HG02610 (cell line): ENCODE data around the gene POFUT1.
"Not testable (repeated sequence)": the region's sequence is repeated elsewhere in the genome, so short reads cannot be mapped to it uniquely, and the experiment has no call there.

Experiments
- ATAC-seq: cut with Tn5 transposase; IDR thresholded peaks from one replicate; pipeline ENCODE4 v1.9.1; 2021; ENCODE audit warnings: mild to moderate bottlenecking, moderate library complexity; ENCODE audit not compliant: unreplicated experiment

The POFUT1 gene

DNA sequence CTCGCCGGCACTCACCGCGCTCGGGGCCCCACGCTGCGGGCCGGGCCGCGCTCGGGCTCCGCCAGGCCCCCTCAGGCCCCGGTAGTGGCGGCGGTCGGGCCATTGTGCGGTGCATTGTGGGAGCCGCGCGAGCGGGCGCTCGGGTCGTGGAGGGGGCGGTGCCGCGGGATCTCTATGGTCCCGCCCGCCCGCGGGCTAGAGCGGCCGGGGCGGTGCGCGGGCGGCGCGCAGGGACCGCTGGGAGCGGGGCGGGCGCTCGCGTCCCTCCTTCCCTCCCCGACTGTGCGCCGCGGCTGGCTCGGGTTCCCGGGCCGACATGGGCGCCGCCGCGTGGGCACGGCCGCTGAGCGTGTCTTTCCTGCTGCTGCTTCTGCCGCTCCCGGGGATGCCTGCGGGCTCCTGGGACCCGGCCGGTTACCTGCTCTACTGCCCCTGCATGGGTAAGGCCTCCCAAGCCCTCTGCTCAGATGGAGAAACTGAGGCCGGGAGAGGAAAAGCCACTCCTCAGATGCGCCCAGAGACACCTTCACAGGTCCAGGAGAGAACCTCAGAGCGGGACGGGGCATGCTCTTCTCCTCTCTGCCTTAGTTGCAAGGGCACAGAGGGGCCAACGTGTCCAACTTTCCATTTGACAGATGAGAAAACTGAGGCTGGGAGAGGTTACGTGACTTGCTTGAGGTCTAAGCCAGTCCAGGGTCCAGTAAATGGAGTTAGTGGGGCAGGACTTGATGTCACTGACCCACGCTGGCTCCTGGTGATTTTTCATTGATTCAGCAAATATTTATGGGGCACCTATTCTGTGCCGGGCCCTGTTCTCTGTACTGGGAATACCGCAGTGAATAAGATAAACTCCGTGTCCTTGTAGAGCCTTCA is at the start of gene POFUT1, which contains the start of gene PLAGL2:
TSS of gene POFUT1 (plus strand) at position 255 of the 873 bp plus-strand sequence. CDS start at position 317, 62 bp downstream.
TSS of gene PLAGL2 (minus strand) at position 118 of the 873 bp plus-strand sequence. CDS start 5,565 bp downstream, outside the sequence.
- peak; percentile 90 for ATAC-seq

DNA sequence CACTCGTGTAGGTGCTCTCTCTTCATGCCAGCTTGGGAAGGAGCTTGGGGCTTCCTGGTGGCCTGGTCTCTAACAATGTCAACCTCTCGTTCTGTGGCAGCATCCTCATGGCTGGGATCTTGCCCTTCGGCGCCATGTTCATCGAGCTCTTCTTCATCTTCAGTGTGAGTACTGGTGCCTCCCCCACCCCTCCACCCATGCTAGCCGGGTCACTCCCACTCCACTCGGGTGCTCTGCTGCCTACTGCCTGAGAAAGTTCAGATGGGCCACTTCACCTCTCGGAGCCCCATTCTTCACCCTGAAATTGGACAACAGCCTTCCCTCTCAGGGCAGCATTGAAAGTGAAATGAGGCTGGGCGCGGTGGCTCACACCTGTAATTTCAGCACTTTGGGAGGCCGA is 49.3 kb upstream of the POFUT1 start:
- ATAC-seq: no peak

GRCh38 chr20:32158943-32159660 is 48.6 kb upstream of the POFUT1 start:
- no peak for ATAC-seq

DNA sequence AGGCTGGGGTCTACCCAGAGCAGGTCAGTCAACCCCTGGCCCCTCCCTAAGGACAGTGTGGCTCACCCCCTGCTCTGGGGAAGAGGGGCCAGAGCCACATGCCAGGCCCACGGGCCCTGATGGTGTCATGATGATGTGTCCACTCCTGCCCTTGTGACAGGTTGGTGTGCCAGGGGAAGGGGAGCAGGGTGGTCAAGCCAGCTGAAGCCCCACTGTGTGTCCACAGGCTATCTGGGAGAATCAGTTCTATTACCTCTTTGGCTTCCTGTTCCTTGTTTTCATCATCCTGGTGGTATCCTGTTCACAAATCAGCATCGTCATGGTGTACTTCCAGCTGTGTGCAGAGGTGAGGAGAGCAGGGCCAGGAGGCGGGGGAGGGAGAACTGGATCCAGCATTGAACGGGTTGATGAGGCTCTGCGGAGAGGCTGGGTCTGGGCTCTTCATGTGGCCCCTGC is 47.9 kb upstream of the POFUT1 start:
- no peak for ATAC-seq

GRCh38 chr20:32160341-32160740 is 47.3 kb upstream of the POFUT1 start:
- no peak for ATAC-seq

DNA sequence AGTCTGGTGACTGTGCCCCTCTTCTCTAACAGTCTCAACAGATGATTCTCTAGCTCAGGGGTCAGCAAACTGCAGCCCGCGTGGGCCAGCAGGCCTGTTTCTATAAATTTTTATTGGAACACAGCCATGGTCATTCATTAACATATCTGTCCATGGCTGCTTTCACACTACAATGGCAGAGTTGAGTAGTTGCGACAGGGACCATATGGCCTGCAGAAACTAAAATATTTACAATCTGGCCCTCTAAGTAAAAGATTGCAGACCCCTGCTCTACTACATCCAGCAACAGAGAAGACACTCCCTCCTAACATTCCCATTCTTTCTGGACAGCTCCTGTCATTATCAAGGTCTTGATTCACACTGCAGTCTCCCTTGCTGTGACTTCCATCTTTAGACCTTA is 45.3 kb upstream of the POFUT1 start:
- ATAC-seq: no peak

- ATAC-seq: no peak
These were observed 43.7 kb upstream of the POFUT1 start for GRCh38 chr20:32163951-32164350.

DNA sequence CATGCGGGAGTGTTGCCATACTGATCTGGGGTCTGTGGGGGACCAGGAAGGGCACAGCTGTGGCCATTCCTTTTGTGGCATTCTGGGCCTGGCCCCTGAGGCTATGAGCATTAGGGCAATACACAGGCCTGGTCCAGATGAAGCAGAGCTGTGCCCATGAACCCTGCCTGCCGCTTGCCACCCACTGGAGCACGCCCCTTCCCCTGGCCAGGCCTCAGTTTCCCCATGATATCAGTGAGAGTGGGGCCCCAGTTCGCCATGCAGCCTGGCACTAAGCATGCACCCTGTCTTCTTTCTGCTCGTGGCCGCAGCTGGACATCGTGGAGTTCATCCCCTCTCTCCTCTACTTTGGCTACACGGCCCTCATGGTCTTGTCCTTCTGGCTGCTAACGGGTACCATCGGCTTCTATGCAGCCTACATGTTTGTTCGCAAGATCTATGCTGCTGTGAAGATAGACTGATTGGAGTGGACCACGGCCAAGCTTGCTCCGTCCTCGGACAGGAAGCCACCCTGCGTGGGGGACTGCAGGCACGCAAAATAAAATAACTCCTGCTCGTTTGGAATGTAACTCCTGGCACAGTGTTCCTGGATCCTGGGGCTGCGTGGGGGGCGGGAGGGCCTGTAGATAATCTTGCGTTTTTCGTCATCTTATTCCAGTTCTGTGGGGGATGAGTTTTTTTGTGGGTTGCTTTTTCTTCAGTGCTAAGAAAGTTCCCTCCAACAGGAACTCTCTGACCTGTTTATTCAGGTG is 42.5 kb upstream of the POFUT1 start:
- no peak for ATAC-seq

DNA sequence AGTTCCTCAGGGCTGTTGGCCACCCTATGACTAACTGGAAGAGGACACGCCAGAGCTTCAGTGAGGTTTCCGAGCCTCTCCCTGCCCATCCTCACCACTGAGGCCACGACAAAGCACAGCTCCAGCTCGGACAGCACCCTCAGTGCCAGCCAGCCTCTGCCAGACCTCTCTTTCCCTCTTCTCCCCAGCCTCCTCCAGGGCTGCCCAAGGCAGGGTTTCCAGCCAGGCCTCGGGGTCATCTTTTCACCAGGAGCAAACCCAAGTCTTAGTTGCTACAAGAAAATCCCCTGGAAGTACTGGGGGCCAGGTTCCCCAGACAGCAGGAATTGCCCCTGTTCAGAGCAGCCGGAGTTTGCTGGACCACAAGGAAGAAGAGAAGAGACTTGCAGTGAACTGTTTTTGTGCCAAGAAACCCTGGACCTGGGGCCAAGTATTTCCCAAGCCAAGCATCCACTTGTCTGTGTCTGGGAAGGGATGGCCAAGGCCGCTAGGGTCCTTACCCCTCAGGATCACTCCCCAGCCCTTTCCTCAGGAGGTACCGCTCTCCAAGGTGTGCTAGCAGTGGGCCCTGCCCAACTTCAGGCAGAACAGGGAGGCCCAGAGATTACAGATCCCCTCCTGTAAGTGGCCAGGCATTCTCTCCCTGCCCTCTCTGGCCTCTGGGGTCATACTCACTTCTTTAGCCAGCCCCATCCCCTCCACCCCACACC is 41.7 kb upstream of the POFUT1 start:
- ATAC-seq: no peak

- no peak for ATAC-seq
These were observed 40.1 kb upstream of the POFUT1 start for GRCh38 chr20:32167552-32167951.

DNA sequence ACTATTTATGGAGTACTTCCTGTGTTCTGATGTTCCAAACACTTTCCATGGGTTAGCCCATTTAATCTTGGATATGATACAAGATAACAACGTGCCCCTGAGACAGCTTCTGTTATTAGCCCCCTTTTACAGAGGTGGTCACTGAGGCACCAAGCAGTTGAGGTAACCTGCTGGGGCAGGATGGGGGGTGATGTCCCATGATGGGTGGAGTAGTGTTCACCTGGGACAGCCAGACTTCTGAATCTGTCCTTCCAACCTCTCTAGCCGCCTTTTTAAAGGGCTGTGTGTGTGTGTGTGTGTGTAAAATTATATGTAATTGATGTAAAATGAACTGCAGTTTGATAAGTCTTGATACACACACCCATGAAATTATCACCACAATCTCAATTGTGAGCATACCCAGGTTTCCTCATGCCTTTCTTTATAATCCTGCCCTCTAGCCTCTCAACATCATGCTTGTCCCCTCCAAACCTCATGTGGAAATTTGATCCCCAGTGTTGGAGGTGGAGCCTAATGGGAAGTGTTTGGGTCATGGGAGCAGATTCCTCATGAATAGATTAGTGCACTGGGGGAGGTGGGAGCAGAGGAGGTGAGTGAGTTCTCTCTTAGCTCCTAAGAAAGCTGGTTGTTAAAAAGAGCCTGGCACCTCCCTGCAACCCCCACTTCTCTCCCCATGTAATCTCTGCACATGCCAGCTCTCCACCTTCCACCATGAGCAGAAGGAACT is 39.3 kb upstream of the POFUT1 start:
- ATAC-seq: no peak

- ATAC-seq: not testable (repeated sequence)
These were observed 30.0 kb upstream of the POFUT1 start for GRCh38 chr20:32177696-32178095.

DNA sequence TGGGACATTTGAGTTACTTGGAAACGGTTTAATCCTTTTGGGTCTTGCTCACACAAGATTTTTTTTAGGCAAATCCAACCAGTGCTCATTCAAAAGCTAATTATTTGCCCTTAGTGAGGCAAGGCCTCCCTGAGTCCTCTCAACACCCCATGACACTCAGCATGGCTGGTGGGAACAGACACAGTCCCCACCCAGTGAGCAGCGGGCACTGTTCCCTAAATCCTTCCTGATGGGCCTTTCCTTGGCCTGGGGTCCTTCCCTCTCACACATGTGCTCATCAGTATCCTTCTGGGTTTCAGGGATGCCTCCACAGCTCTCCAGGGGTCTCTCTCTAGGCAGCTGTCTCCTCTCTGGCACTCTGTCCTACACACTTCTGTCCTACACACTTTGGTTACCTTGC is 28.2 kb upstream of the POFUT1 start:
- ATAC-seq: no peak

DNA sequence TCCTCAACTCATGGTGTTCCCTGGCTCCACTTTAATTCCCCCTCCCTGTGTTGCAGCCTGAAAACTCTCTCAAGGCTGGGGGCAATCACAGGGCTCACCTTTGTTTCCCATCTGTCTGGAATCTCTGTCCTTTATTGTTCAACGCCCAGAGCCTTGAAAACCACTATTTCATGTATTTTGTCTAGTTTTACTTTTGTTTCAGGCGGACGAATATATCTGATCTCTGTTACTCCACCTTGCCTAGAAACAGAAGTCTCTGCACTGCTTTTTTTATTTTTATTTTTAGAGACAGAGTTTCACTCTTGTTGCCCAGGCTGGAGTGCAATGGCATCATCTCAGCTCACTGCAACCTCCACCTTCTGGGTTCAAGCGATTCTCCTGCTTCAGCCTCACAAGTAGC is 27.7 kb upstream of the POFUT1 start:
- no peak for ATAC-seq

- no peak for ATAC-seq
These were observed 26.1 kb upstream of the POFUT1 start for GRCh38 chr20:32181606-32182005.

- no peak for ATAC-seq
These were observed 23.6 kb upstream of the POFUT1 start for GRCh38 chr20:32183947-32184635.

DNA sequence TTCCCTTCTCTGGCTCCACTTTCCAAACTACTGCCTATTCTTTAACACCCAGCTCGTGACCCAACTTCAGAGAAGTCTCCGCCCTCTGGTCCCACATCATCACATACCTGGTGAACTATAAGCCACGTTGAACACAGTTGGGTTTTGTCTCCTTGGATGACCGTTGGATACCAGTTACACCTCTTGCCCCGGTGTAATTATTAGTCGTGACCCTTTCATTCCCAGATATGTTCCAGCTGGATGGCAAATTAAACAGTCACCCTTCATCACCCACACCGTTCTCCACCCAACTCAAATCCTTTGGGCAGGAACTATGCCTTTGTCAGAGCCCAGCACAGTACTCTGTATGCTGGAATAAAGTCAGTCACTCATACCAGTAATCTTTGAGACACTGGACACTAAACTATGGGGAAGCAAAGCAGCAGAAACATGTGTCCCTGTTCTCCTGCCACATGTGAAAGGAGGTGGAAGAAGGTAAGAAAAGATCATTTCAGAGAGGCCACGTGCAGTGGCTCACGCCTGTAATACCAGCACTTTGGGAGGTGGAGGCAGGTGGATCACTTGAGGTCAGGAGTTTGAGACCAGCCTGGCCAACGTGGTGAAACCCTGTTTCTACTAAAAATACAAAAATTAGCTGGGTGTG is 22.6 kb upstream of the POFUT1 start:
- ATAC-seq: no peak

DNA sequence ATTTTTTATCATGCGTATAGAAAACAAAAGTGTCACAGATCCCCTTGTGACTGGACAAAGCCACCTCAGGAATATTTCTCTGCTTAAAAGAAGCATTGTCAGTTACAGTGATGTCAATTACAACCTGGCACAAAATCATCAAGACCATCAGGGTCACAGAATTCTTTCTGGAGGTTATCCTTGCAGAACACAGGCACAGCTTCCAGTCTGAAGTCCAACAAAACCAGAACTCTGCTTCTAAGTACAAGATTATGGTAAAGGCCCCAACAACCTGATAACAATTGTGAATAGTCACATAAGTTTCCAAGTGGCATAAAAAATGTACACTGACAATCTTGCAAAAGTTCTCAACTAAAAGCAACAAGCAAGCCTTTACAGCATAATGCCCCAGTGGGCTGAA is 21.2 kb upstream of the POFUT1 start:
- ATAC-seq: no peak
